GM21381 (cell line): ENCODE data around the gene CNKSR2.

Experiments used
- ATAC-seq: cut with Tn5 transposase; IDR thresholded peaks from one replicate; pipeline ENCODE4 v1.9.1; 2021; ENCODE audit warnings: mild to moderate bottlenecking, moderate library complexity; ENCODE audit not compliant: unreplicated experiment

Gene CNKSR2

GRCh38 chrX:21374163-21374993 lies at the start of gene CNKSR2:
CNKSR2 (plus strand) TSS chrX:21374418; CDS start chrX:21374898, 480 bp downstream.
- peak; percentile 89 for ATAC-seq

DNA sequence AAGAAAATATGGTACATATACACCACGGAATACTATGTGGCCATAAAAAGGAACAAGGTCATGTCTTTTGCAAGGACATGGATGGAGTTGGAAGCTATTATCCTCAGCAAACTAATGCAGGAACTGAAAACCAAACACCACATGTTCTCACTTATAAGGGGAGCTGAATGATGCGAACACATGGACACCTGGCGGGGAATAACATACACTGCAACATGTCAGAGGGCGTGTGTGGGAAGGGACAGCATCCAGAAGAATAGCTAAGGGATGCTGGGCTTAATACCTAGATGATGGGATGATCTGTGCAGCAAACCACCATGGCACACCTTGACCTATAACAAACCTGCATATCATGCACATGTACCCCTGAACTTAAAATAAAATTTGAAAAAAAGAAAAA lies 19.5 kb upstream of the CNKSR2 start:
- no peak for ATAC-seq

GRCh38 chrX:21355831-21356230 lies 18.4 kb upstream of the CNKSR2 start:
- no peak for ATAC-seq

DNA sequence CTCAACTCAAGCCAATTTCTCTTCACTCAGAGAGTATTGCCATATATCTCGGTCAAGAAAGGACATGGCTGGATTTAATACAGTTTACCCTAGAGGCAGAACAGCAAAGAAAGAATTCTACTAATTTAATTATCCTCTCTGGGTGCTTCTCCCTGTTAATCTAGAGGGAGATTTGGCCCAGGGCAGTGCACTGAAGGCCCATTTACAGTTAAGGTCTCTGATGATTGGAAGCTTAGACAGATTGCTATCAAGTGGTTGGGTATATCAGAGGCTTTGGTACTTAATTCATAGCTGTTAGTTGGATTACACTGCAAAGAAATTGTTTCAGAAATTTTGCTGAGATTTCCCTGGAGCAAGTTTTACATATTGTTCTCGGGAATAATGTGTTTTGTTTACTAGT lies 4.6 kb upstream of the CNKSR2 start:
- no peak for ATAC-seq

- ATAC-seq = no peak
These were observed 1.2 kb upstream of the CNKSR2 start for GRCh38 chrX:21373001-21373400.

GRCh38 chrX:21373637-21374162 lies 518 bp upstream of the CNKSR2 start:
- peak; percentile 36 for ATAC-seq

DNA sequence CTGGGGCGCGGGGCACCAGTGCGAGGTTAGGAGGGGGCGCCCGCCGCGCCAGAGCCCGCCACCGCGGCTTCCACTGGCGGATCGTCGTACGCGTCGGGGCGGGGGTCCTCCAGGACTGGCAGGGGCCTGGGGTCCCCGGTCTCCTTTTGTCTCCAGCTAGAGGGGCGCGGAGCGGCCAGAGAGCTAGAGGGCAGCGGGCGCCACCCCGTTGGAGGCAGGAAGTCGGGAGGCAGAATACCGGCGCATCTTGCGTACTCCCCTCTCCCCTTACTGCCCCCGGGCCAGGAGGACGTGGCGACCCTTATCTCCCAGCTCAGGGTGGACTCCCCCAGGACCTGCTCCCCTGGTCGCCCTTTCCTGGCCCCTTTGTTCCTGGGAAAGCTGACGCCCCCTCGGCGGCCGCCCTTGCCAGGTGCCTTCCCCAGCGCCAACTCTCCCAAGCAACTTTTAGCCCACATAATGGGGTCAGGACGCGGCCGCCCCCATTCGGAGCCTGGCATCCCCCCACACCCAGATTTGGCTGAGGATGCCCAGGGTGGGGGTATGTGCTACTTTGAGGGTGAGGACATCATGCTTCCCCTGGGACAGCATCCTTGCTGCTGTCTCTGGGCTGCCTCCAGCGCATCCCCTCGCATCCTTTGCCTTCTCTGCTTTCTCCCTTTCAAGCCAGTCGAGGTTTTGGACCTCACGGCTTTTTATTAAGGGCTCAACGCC lies 933 bp downstream of the CNKSR2 start:
- ATAC-seq = no peak

- ATAC-seq = no peak
These were observed 1.4 kb downstream of the CNKSR2 start for GRCh38 chrX:21375708-21376009.

DNA sequence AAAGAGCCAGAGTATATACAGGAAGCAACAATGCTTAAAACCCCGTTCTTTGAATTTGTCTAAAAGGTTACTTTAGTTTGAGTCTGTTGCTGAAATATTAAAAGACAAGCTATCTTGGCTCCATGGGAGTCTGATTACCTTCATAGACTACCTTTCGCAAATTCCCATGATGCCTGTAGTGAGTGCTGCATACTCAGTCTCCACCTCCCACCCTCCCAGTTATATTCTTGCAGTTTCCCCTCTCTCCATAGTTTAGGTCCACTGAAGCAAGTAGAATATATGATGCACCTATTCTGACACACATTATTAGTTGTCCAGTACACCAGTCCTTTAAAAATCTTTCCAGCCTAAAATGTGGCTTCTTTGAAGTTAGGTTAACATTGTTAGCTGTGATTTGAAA lies 2.4 kb downstream of the CNKSR2 start:
- ATAC-seq = no peak

DNA sequence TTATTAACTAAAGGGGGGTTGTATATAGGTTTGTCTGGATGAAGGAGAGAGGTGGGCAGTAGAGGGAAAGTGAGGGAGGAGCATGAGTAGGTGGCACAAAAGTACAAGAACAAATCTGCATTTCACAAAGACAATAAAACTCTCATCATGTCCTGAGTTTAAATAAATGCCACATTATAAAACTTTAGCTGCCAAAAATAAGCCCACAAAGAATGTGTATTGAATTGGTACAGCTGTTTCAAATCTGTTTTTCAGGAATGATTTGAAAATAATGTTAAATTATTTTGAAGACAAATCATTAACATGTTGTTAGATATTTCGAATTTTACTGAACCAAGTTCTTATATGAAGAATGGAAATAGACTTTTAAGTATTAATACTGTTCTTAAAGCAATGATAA lies 5.8 kb downstream of the CNKSR2 start:
- ATAC-seq = no peak

GRCh38 chrX:21382715-21383114 lies 8.5 kb downstream of the CNKSR2 start:
- ATAC-seq = peak; percentile 62

DNA sequence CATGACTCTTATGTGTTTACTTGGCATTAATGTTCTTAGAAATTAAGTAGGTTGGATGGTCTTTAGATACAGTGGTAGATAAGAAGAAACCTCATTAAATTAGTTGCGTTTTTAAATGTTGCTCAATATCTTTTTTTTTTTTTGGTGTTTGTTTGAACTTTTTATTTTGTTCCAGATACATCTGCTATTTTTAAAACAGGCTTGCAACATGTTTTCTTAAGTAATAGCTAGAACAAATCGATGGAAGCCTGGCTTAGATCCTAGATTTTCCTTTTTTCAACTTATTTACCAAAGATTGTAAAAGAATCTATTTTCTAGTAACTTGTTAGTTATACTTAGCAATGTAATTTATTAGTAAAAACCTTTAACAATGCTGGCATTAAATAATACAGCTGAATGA lies 9.3 kb downstream of the CNKSR2 start:
- no peak for ATAC-seq

GRCh38 chrX:21384178-21384577 lies 10.0 kb downstream of the CNKSR2 start:
- ATAC-seq = no peak

DNA sequence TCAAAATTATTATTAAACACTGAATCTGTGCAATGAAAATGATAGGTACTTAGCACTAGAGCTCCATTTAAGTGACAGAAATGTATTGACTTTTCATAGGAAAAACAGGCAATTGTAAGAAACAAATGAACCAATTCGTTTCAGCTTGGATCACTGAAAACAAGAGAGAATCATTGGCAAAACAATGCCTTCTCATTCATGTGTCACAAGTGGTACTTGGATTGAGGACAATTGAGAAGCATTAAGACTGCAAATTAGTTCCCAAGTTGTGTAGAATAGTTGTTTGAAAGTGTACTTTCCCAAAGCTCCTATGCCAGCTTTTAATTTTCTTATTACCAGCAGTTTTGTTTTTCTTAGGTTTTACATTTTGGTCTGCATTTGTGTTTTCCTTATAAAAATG lies 20.6 kb downstream of the CNKSR2 start:
- ATAC-seq = no peak

DNA sequence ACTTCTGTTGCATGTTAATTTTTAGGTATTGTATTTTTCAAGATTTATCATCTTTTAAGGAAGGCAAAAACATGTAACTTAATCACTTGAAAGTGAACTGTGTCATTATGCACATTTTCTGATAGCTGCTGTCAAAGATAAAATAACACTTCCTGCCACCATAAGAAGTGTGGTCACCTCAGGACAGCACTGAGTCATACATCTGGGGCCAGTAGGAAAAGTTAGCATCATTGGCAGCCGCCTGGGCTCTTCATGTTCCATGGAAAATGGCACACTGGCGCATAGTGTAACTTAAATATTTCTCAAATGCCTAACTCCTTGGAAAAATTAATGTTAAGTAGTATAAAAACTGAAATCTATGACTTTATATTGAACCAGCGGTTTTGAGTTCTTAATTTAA lies 24.2 kb downstream of the CNKSR2 start:
- ATAC-seq = no peak

- no peak for ATAC-seq
These were observed 26.3 kb downstream of the CNKSR2 start for GRCh38 chrX:21400408-21401121.

- no peak for ATAC-seq
These were observed 34.1 kb downstream of the CNKSR2 start for GRCh38 chrX:21408307-21408706.

DNA sequence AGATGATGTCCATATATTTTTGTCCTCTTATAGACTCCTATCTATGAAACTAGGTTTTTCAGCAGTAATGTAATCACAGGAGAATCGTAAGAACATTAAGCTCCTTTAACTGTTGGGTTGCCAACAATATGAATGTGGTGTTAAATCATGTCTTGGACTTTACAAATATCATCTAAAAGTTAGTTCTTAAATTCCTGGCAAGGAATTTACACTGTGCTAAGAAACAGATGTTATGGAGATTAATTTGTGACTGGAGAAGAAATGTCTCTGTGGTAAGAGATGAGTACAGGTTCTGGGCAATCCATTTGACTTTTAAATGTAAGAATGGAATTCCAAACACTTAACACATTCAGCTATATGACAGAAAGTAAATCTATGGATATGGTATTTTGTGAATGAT lies 34.6 kb downstream of the CNKSR2 start:
- no peak for ATAC-seq

GRCh38 chrX:21412029-21412428 lies 37.8 kb downstream of the CNKSR2 start:
- ATAC-seq = no peak

DNA sequence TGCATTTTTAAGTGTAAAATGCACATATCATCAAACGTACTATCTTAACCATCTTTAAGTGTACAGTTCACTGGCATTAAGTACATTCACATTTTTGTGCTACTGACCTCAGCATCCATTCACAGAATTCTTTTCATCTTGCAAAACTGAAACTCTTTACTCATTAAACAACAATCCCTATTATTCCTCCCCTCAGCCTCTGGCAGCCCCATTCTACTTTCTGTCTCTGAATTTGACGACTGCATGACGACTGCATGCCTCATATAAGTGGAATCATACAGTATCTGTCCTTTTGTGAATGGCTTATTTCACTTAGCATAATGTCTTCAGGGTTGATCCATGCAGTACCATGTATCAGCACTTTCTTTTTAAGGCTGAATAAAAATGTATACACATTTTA lies 38.7 kb downstream of the CNKSR2 start:
- no peak for ATAC-seq

DNA sequence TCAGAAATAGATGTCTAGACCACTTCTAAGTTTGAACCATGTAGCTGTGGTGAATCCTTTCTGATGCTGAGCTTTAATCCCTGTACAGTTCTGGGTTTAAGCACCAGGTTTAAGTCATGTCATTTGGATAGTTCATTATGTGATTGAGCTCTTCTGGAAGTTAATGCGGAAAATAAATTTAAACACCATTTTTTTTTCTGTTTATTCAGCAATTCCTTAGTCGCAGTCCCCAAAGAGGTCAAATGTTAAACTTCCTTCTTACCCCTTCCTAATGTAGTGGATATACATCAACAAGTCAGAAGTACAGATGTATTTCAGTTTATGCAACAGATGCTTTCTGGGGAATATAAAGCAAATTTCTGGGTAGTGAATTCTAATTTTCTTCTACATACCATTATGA lies 52.9 kb downstream of the CNKSR2 start:
- no peak for ATAC-seq

GRCh38 chrX:21437036-21437435 lies 62.8 kb downstream of the CNKSR2 start:
- no peak for ATAC-seq
